CD14-positive monocyte (primary cell): Measurements from ENCODE around the gene ILDR2. TPM values are rescaled to one million over a fixed set of nuclear protein-coding genes. Genes with fewer than 3 reads are reported as not detected.
A peak's percentile ranks its signal among the peaks of the same experiment; 100 is the strongest.

Experiments used
- DNase-seq, 3 donors: peaks; one replicate each; pipeline ENCODE4 v3.0.0-alpha.2; 2011 to 2022
- H2AFZ ChIP-seq: 2 replicates; pipeline ENCODE4 v1.6.0; 2012; ENCODE audit warnings: mild to moderate bottlenecking, low read depth, low read length, inconsistent platforms; ENCODE audit not compliant: insufficient read depth, poor library complexity, severe bottlenecking
- H3K27ac ChIP-seq, 2 donors: 1 replicate in 1 of 2; 2 replicates in 1 of 2; pipeline ENCODE4 v1.5.1; 2012 to 2013; ENCODE audit warnings: low read length in 2 of 2, control low read depth in 1 of 2, inconsistent platforms in 1 of 2, low read depth in 1 of 2, mild to moderate bottlenecking in 1 of 2
- H3K27me3 ChIP-seq, 2 donors: one replicate each; pipeline versions ENCODE4 v1.6.0 to v1.6.1; 2011 to 2013; ENCODE audit warnings: low read length in 2 of 2; ENCODE audit not compliant: control insufficient read depth in 2 of 2, insufficient read depth in 2 of 2
- H3K36me3 ChIP-seq, 2 donors: replicated peaks in 1 of 2; 1 replicate in 1 of 2; 2 replicates in 1 of 2; pipeline versions ENCODE4 v1.5.1 to v1.6.1; 2012 to 2013; ENCODE audit warnings: low read length in 2 of 2, control low read depth in 1 of 2, inconsistent platforms in 1 of 2, mild to moderate bottlenecking in 1 of 2; ENCODE audit not compliant: insufficient read depth in 2 of 2, control insufficient read depth in 1 of 2
- H3K4me1 ChIP-seq, 2 donors: 1 replicate in 1 of 2; 2 replicates in 1 of 2; pipeline versions ENCODE4 v1.5.1 to v1.6.1; 2012 to 2013; ENCODE audit warnings: low read length in 2 of 2, control low read depth in 1 of 2, inconsistent platforms in 1 of 2, mild to moderate bottlenecking in 1 of 2, moderate library complexity in 1 of 2; ENCODE audit not compliant: insufficient read depth in 2 of 2, control insufficient read depth in 1 of 2
- H3K4me2 ChIP-seq: replicated peaks from 2 replicates; pipeline ENCODE3; 2012; ENCODE audit warnings: low read length, moderate library complexity, mild to moderate bottlenecking; ENCODE audit not compliant: poor library complexity, severe bottlenecking; ENCODE audit errors: extremely low read depth
- H3K4me3 ChIP-seq, 3 experiments: fragments of 200-600 bp in 1 of 3; sonication (generic) in 1 of 3; replicated peaks in 1 of 3; 1 replicate in 2 of 3; 2 replicates in 1 of 3; pipeline ENCODE4 v1.5.1; 2011 to 2013; ENCODE audit warnings: low read length in 3 of 3, mild to moderate bottlenecking in 3 of 3, control low read depth in 2 of 3, low read depth in 2 of 3, inconsistent platforms in 1 of 3, moderate library complexity in 1 of 3
- H3K79me2 ChIP-seq: 2 replicates; pipeline ENCODE4 v1.6.0; 2012; ENCODE audit warnings: mild to moderate bottlenecking, control low read depth, inconsistent platforms, low read length, moderate library complexity; ENCODE audit not compliant: insufficient read depth
- H3K9ac ChIP-seq: 2 replicates; pipeline ENCODE4 v1.6.0; 2017; ENCODE audit warnings: low read length, mild to moderate bottlenecking; ENCODE audit not compliant: insufficient read depth, poor library complexity, severe bottlenecking
- H3K9me3 ChIP-seq, 2 donors: replicated peaks in 1 of 2; 1 replicate in 1 of 2; 2 replicates in 1 of 2; pipeline versions ENCODE4 v1.5.1 to v1.6.1; 2012 to 2013; ENCODE audit warnings: low read length in 2 of 2, control low read depth in 1 of 2; ENCODE audit not compliant: control insufficient read depth in 1 of 2, insufficient read depth in 1 of 2
- H4K20me1 ChIP-seq: 2 replicates; pipeline ENCODE4 v1.6.0; 2012; ENCODE audit warnings: mild to moderate bottlenecking, low read length, control low read depth, moderate library complexity; ENCODE audit not compliant: insufficient read depth
- H3K27ac Mint-ChIP-seq, 7 donors: one replicate each; pipeline ENCODE4 v1.8.0; 2020; ENCODE audit warnings: mild to moderate bottlenecking in 7 of 7, mixed read lengths in 7 of 7, moderate library complexity in 6 of 7, inconsistent platforms in 2 of 7
- H3K27me3 Mint-ChIP-seq, 3 donors: one replicate each; pipeline ENCODE4 v1.8.0; 2021 to 2022; ENCODE audit warnings: low read depth in 3 of 3, mild to moderate bottlenecking in 3 of 3, mixed read lengths in 3 of 3, moderate library complexity in 3 of 3, inconsistent platforms in 1 of 3
- H3K36me3 Mint-ChIP-seq, 2 donors: one replicate each; pipeline ENCODE4 v1.8.0; 2020; ENCODE audit warnings: mixed read lengths in 2 of 2, inconsistent platforms in 1 of 2, mild to moderate bottlenecking in 1 of 2
- H3K4me1 Mint-ChIP-seq: one replicate; pipeline ENCODE4 v1.8.0; 2020; ENCODE audit warnings: mild to moderate bottlenecking, mixed read lengths
- H3K4me3 Mint-ChIP-seq, 2 donors: one replicate each; pipeline ENCODE4 v1.8.0; 2020; ENCODE audit warnings: mild to moderate bottlenecking in 2 of 2, mixed read lengths in 2 of 2, moderate library complexity in 1 of 2
- H3K9me3 Mint-ChIP-seq, 7 donors: one replicate each; pipeline ENCODE4 v1.8.0; 2020 to 2022; ENCODE audit warnings: mixed read lengths in 7 of 7, mild to moderate bottlenecking in 6 of 7, moderate library complexity in 6 of 7, inconsistent platforms in 2 of 7
- WGBS: methylation state at CpG from one replicate; pipeline ENCODE4 v1.1.5; 2013; ENCODE audit warnings: missing lambda C conversion rate; ENCODE audit not compliant: insufficient coverage; 5-methylcytosine and 5-hydroxymethylcytosine counted together
- intact Hi-C, 2 donors: fragments of 100-400 bp; cut with micrococcal nuclease; formaldehyde crosslinking; loops; one replicate each; pipeline versions ENCODE4 v1.15.0 to v1.15.1; 2023
- polyA plus RNA-seq, 3 donors: library from polyadenylated mRNA; depleted of rRNA in 1 of 3; unstranded in 2 of 3; stranded (reverse) in 1 of 3; fragments of 300-500 nt in 2 of 3; fragments of >200 nt in 1 of 3; fragmentation: Illumina TruSeq in 2 of 3; gene quantifications; 1 replicate in 2 of 3; 2 replicates in 1 of 3; pipeline ENCODE4 v1.2.3, GENCODE V29; 2012 to 2021
- TF ChIP-seq, protein P1 (sequence below): fragments of 200-600 bp; IDR thresholded peaks from one replicate; pipeline ENCODE4 v1.8.0; 2022; ENCODE audit warnings: antibody characterized with exemption, mild to moderate bottlenecking

ILDR2 gene
- polyA plus RNA-seq, 3 donors, result not detected

GRCh38 chr1:166905136-166905535 is 70.2 kb downstream of the ILDR2 start:
- H3K36me3 ChIP-seq, result no peaks in the 10 kb centered on the region
- no peak overlapping the region for H3K27ac Mint-ChIP-seq
- H3K79me2 ChIP-seq, result no peaks in the 10 kb centered on the region
- TF ChIP-seq, protein P1, sequence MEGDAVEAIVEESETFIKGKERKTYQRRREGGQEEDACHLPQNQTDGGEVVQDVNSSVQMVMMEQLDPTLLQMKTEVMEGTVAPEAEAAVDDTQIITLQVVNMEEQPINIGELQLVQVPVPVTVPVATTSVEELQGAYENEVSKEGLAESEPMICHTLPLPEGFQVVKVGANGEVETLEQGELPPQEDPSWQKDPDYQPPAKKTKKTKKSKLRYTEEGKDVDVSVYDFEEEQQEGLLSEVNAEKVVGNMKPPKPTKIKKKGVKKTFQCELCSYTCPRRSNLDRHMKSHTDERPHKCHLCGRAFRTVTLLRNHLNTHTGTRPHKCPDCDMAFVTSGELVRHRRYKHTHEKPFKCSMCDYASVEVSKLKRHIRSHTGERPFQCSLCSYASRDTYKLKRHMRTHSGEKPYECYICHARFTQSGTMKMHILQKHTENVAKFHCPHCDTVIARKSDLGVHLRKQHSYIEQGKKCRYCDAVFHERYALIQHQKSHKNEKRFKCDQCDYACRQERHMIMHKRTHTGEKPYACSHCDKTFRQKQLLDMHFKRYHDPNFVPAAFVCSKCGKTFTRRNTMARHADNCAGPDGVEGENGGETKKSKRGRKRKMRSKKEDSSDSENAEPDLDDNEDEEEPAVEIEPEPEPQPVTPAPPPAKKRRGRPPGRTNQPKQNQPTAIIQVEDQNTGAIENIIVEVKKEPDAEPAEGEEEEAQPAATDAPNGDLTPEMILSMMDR, result no peak
- H4K20me1 ChIP-seq, result no peaks in the 10 kb centered on the region
- H3K4me3 Mint-ChIP-seq, result no peak overlapping the region
- no peak overlapping the region for H2AFZ ChIP-seq
- intact Hi-C loops, result no loop called here
- no peak for DNase-seq
- H3K27ac ChIP-seq, result no peak overlapping the region
- H3K9me3 ChIP-seq, result no peaks in the 10 kb centered on the region
- H3K9ac ChIP-seq, result no peak overlapping the region
- H3K4me1 ChIP-seq, result peaks cover 25 to 34% of the 10 kb centered on the region in 2 donors
- no peak overlapping the region for H3K4me2 ChIP-seq
- no peak overlapping the region for H3K4me3 ChIP-seq
- peaks cover 0 to 3% of the 10 kb centered on the region in 2 donors for H3K36me3 Mint-ChIP-seq
- peaks cover 0 to 8% (median 2%) of the 10 kb centered on the region in 7 donors for H3K9me3 Mint-ChIP-seq
- 100% methylated on average over 1 of the region's 2 CpGs for WGBS
- H3K27me3 Mint-ChIP-seq, result peaks cover 0 to 1% (median 1%) of the 10 kb centered on the region in 3 donors
- H3K4me1 Mint-ChIP-seq, result peaks cover 35% of the 10 kb centered on the region
- no peaks in the 10 kb centered on the region for H3K27me3 ChIP-seq

- H3K4me2 ChIP-seq, result peak overlapping the region; percentile 28
- peak overlapping the region in 1 of 2 donors; percentile 24 for H3K4me3 Mint-ChIP-seq
- peak; percentile 51 to 66 (median 53) for DNase-seq
- no peaks in the 10 kb centered on the region for H3K27me3 ChIP-seq
- WGBS, result no CpG with 5 or more reads among the region's 1 CpG
- peaks cover 0 to 9% (median 4%) of the 10 kb centered on the region in 7 donors for H3K9me3 Mint-ChIP-seq
- no peaks in the 10 kb centered on the region for H3K79me2 ChIP-seq
- H3K27ac ChIP-seq, result peak overlapping the region in 1 of 2 donors; percentile 64
- H3K4me1 Mint-ChIP-seq, result peaks cover 34% of the 10 kb centered on the region
- H2AFZ ChIP-seq, result no peak overlapping the region
- no peaks in the 10 kb centered on the region for H3K36me3 ChIP-seq
- peaks cover 25 to 34% of the 10 kb centered on the region in 2 donors for H3K4me1 ChIP-seq
- intact Hi-C loops, result no loop called here
- peaks cover 0 to 1% (median 1%) of the 10 kb centered on the region in 3 donors for H3K27me3 Mint-ChIP-seq
- H3K9me3 ChIP-seq, result peaks cover 2% of the 10 kb centered on the region in 2 donors
- H4K20me1 ChIP-seq, result no peaks in the 10 kb centered on the region
- peaks cover 0 to 3% of the 10 kb centered on the region in 2 donors for H3K36me3 Mint-ChIP-seq
- no peak overlapping the region for H3K9ac ChIP-seq
- TF ChIP-seq, protein P1, result no peak
- peak overlapping the region in 1 of 3 experiments; percentile 19 for H3K4me3 ChIP-seq
- H3K27ac Mint-ChIP-seq, result peak overlapping the region; percentile 48 to 88 (median 80)
These were observed 72.1 kb downstream of the ILDR2 start for GRCh38 chr1:166903232-166903631.
